Body of pancreas (tissue), 4 donors: ENCODE results near the gene DYRK1A. TPM values are rescaled to one million over a fixed set of nuclear protein-coding genes. Genes with fewer than 3 reads are reported as not detected.
A peak's percentile ranks its signal among the peaks of the same experiment; 100 is the strongest.

ENCODE experiments used
- ATAC-seq: fragments of 150-250 bp; one replicate; pipeline ENCODE4 v1.9.1; 2016
- DNase-seq, 4 donors: peaks; one replicate each; pipeline ENCODE4 v3.0.0-alpha.2; 2019
- H3K27ac ChIP-seq, 4 donors: fragments of 200-600 bp; sonication (generic); 1 replicate in 3 of 4; 2 replicates in 1 of 4; pipeline versions ENCODE4 v1.5.1 to v1.6.1; 2016 to 2019; ENCODE audit warnings: mild to moderate bottlenecking in 1 of 4, mixed read lengths in 1 of 4, moderate library complexity in 1 of 4
- H3K27me3 ChIP-seq, 2 donors: fragments of 200-600 bp; sonication (generic); one replicate each; pipeline ENCODE4 v1.6.0; 2016; ENCODE audit warnings: mild to moderate bottlenecking in 1 of 2
- H3K36me3 ChIP-seq, 2 donors: fragments of 200-600 bp; sonication (generic); replicated peaks in 1 of 2; 2 replicates each; pipeline ENCODE4 v1.5.1; 2016; ENCODE audit warnings: low read depth in 2 of 2; ENCODE audit not compliant: insufficient read depth in 1 of 2
- H3K4me1 ChIP-seq: fragments of 200-600 bp; sonication (generic); one replicate; pipeline ENCODE4 v1.6.0; 2016
- H3K4me3 ChIP-seq, 2 donors: fragments of 200-600 bp; sonication (generic); 1 replicate in 1 of 2; 2 replicates in 1 of 2; pipeline ENCODE4 v1.5.1; 2016 to 2019
- H3K9me3 ChIP-seq, 3 donors: fragments of 200-600 bp; sonication (generic); 1 replicate in 2 of 3; 2 replicates in 1 of 3; pipeline ENCODE4 v1.5.1; 2016
- CTCF ChIP-seq, 7 experiments: fragments of 450-650 bp in 4 of 7; fragments of 200-600 bp in 3 of 7; sonication (generic) in 3 of 7; IDR thresholded peaks; one replicate each; pipeline ENCODE4 v1.5.1; 2016 to 2019; ENCODE audit warnings: antibody characterized with exemption in 7 of 7
- POLR2A ChIP-seq, 3 donors: fragments of 450-650 bp; IDR thresholded peaks; one replicate each; pipeline ENCODE4 v1.6.1; 2016; ENCODE audit warnings: antibody characterized with exemption in 3 of 3, mild to moderate bottlenecking in 2 of 3
- WGBS, 2 donors: methylation state at CpG; one replicate each; pipeline ENCODE4 v1.1.5; 2017; 5-methylcytosine and 5-hydroxymethylcytosine counted together
- intact Hi-C: fragments of 100-400 bp; cut with DNase I; formaldehyde crosslinking; loops from one replicate; pipeline ENCODE4 v1.15.1; 2023
- total RNA-seq, 2 donors: library from RNA; depleted of rRNA; stranded (reverse); fragments of >200 nt; gene quantifications; one replicate each; pipeline ENCODE4 v1.1.0, GENCODE V29; 2016

The DYRK1A gene
- total RNA-seq, 2 donors from 2014 or later, result 42.5 to 44.1 TPM

- Histone ChIP-seq H3K9me3 (no peaks in the 10 kb centered on the region), H3K36me3 (no peaks in the 10 kb centered on the region), H3K4me1 (peaks cover 77% of the 10 kb centered on the region), H3K27ac (peak overlapping the region in 1 of 4 donors; percentile 42), H3K27me3 (no peaks in the 10 kb centered on the region), H3K4me3 (no peak overlapping the region)
- peak; percentile 48 to 73 (median 58) for DNase-seq
- 15% methylated on average over 8 of the region's 8 CpGs for WGBS, 2 donors
- peak; percentile 79 for ATAC-seq
- intact Hi-C loops, result no loop called here
- TF ChIP-seq CTCF (IDR thresholded peaks at IDR 0.05) (no peak), POLR2A (IDR thresholded peaks at IDR 0.05) (no peak)
Measured at GRCh38 chr21:37380349-37381323, 14.1 kb downstream of the DYRK1A start.

- Histone ChIP-seq H3K27ac (no peak overlapping the region), H3K4me3 (no peak overlapping the region), H3K4me1 (peaks cover 76% of the 10 kb centered on the region), H3K36me3 (no peaks in the 10 kb centered on the region), H3K27me3 (no peaks in the 10 kb centered on the region), H3K9me3 (no peaks in the 10 kb centered on the region)
- ATAC-seq (no peak), DNase-seq (no peak)
- TF ChIP-seq CTCF (IDR thresholded peaks at IDR 0.05) (no peak), POLR2A (IDR thresholded peaks at IDR 0.05) (no peak)
- 67 to 75% methylated on average over 4 of the region's 4 CpGs for WGBS, 2 donors
- intact Hi-C loops, result no loop called here
Measured at GRCh38 chr21:37381883-37382585, 15.5 kb downstream of the DYRK1A start.

GRCh38 chr21:37383086-37383485 lies 16.5 kb downstream of the DYRK1A start:
- 92 to 100% methylated on average over 1 of the region's 1 CpG for WGBS, 2 donors
- H3K4me1 ChIP-seq, result peaks cover 73% of the 10 kb centered on the region
- intact Hi-C loops, result no loop called here

DNA sequence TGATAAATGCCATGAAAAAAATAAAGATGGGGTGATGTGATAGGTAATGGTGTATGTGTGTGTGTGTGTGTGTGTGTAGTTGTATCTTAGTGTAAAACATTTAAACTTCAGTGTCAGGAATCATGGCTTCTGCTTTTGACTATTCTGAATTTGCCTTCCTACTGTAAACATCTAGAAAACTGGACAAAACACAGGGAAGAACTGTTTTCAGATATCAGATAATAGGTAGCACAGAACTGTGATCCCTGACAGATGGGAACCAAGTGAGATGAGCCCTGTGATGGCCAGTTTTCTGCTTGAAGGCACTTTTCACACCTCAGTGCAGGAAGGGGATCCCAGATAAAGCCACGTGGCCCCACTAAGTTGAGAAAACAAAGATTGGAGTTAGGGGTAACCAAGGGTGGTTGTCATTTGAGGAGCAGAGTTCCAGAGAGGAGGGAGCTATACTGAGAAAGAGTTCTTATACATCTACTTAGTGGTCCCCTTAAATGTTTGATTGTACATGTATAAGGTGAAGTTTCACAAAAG lies 17.3 kb downstream of the DYRK1A start:
- intact Hi-C loops, result no loop called here
- 69 to 85% methylated on average over 1 of the region's 1 CpG for WGBS, 2 donors

More at GRCh38 chr21:37383086-37383485, 16.5 kb downstream of the DYRK1A start:
- Histone ChIP-seq H3K36me3 (no peaks in the 10 kb centered on the region), H3K27ac (no peak overlapping the region), H3K9me3 (no peaks in the 10 kb centered on the region), H3K27me3 (no peaks in the 10 kb centered on the region), H3K4me3 (no peak overlapping the region)
- no peak for ATAC-seq
- TF ChIP-seq POLR2A (IDR thresholded peaks at IDR 0.05) (no peak), CTCF (IDR thresholded peaks at IDR 0.05) (no peak)
- no peak for DNase-seq

More for the DNA sequence above, 17.3 kb downstream of the DYRK1A start:
- DNase-seq (no peak), ATAC-seq (no peak)
- peaks cover 70% of the 10 kb centered on the region for H3K4me1 ChIP-seq
- H3K9me3 ChIP-seq, result no peaks in the 10 kb centered on the region
- no peaks in the 10 kb centered on the region for H3K36me3 ChIP-seq
- H3K27ac ChIP-seq, result no peak overlapping the region
- no peaks in the 10 kb centered on the region for H3K27me3 ChIP-seq
- TF ChIP-seq POLR2A (IDR thresholded peaks at IDR 0.05), result no peak
- TF ChIP-seq CTCF (IDR thresholded peaks at IDR 0.05), result no peak
- no peak overlapping the region for H3K4me3 ChIP-seq
